Pulmonary artery endothelial cell (primary cell): Measurements from ENCODE around the gene NDUFAF2. TPM values are rescaled to one million over a fixed set of nuclear protein-coding genes. Genes with fewer than 3 reads are reported as not detected.
"Not testable (repeated sequence)": the region's sequence is repeated elsewhere in the genome, so short reads cannot be mapped to it uniquely, and the experiment has no call there.

Experiments
- DNase-seq: peaks from one replicate; pipeline ENCODE4 v3.0.0-alpha.2; 2011; ENCODE audit warnings: low read depth, low spot score
- total RNA-seq: library from RNA; depleted of rRNA; stranded (reverse); fragments of >200 nt; gene quantifications from 2 replicates; pipeline ENCODE4 v1.2.3, GENCODE V29; 2014

Gene NDUFAF2
- total RNA-seq = 29.9 and 35.5 TPM in 2 replicates

DNA sequence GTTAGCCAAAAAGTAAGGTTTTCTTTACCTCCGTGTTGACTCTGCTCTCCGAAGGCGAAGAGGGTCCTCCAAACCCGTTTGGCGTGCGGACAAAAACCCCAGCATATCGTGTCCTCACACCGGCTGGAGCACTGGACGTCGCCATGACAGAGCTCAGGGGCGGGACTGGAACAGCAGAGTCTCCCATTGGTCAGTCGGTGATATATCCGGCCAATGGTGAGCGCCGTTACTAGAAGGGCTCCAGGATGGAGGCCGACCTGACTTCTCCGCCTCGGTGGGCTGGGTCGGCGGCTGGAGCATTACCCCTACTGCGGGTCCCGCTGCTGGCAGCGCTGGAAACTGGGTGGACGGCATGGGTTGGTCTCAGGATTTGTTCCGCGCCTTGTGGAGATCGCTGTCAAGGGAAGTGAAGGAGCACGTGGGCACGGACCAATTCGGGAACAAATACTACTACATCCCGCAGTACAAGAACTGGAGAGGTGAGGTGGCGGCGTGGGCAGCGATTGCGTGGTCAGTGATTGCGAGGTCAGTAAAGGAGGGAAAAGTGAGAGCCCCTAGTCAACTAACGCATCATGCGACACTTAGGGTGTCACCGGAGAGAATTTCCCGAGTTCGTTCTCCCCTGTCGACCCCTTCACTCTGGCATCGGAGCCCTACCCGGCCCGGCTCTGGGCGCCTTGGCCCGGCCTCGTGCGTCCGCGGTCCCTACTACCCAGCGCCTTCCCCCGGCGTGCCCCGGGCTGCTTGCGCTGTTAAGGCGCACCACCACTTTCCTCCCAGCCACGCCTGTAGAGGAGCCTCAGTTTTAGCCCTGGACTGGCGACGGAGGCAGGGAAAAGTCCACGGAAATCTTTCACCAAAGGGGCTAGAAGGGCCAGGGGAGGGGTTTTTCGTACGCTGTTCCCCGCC, at the start of gene NDUFAF2, which contains the start of gene ERCC8:
Gene NDUFAF2, plus strand, starts transcription at position 302 of the 909 bp plus-strand sequence. Its CDS starts 51 bp downstream, at position 353.
Gene ERCC8, minus strand, starts transcription at position 167 of the 909 bp plus-strand sequence. Its CDS starts 62 bp downstream, at position 105.
- peak; percentile 78 for DNase-seq

GRCh38 chr5:60896991-60897390, 48.0 kb upstream of the NDUFAF2 start:
- DNase-seq = no peak

DNA sequence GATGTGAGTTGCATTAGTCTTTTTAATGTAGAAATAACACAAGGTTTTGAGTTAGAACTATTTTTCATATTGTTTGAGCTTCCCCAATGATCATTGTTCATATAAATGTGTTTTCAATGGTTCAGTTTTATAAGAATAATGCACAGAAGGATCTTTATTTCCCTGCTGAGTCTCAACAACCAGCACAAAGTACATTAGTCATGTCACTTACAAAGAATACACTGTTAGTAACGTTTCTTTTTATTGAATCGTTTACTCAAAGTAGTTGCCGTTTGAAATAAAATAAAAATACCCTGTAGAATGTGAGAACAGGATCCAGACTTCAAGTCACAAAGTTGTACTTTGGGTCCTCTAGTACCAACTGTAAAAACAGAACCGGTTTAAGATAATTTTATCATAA, 41.6 kb upstream of the NDUFAF2 start:
- no peak for DNase-seq

DNA sequence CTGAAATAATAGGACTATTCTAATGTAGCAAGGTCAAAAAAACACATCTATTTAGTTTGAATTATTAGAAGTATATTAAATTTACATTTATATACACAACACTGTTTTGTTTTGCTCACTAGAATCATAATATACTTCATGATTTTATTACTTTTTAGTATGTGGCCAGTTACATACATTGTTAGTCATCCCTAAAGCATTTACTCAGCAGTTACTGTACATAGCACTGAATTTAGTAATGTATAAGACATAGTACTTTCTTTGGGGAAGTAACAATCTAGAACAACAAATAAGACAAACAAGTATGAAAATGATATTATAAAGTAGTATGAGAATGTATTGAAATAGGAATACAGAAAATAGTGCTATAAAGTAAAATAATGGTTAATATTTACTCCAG, 28.4 kb upstream of the NDUFAF2 start:
- DNase-seq = no peak

- DNase-seq = no peak
Observed at GRCh38 chr5:60918466-60918865, 26.5 kb upstream of the NDUFAF2 start.

- no peak for DNase-seq
Observed at GRCh38 chr5:60927450-60927849, 17.6 kb upstream of the NDUFAF2 start.

GRCh38 chr5:60929024-60929423, 16.0 kb upstream of the NDUFAF2 start:
- DNase-seq = no peak

DNA sequence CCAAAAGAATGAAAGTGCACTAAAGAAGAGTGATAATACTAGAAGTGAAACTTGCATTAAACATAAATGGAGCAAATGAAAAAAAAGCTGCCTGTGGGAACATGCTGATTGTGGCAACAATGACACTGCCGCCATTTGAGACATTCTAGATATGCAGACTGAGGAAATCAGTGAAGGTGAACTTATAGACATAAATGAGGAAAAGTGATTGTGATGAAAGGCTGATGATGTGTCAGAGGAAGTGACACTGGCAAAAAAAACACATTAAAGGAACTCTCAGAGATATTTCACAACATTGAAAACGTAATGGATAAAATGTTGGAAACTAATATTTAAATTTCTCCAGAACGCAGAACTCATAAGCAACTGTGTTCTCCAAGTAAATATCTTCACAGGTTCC, 1.4 kb upstream of the NDUFAF2 start:
- no peak for DNase-seq

- DNase-seq = no peak
Observed at GRCh38 chr5:60945813-60946187, 795 bp downstream of the NDUFAF2 start.

GRCh38 chr5:60948738-60949137, 3.7 kb downstream of the NDUFAF2 start:
- no peak for DNase-seq

GRCh38 chr5:60955239-60955638, 10.2 kb downstream of the NDUFAF2 start:
- no peak for DNase-seq

DNA sequence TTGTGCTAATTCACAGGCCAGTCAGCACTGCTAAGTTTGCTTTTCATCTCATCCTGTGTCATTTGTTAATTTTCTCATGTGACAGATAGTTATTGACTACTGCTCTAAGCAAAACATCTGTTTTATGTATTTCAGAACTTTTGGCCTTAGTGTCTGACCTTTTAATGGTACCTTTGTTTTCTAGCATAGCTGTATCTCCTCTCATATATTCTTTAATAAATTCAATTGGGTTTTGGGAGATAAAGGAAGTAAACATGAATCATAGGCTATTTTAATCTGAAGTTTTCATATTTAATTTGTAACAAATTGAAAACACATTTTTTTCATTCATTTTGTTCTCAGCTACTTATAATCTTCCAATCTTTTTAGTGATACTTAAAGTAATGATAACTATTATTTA, 13.1 kb downstream of the NDUFAF2 start:
- DNase-seq = no peak

DNA sequence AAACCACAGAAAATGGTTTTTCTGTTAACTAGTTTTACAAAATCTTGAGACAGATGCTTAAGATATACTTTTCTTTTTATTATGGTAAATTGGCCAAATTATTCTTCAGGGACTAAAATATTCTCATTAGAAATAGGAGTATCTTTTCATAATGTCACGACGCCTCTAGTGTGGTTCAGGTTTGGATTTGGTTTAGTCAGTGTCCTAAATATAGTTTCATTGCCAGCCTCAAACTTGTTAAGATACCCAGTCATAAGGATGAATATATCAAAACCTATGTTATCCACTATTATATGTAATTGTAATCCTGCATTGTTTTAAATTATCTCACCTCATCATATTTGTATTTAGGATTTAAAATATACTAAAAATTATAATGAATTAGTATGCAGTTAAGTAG, 13.7 kb downstream of the NDUFAF2 start:
- no peak for DNase-seq

DNA sequence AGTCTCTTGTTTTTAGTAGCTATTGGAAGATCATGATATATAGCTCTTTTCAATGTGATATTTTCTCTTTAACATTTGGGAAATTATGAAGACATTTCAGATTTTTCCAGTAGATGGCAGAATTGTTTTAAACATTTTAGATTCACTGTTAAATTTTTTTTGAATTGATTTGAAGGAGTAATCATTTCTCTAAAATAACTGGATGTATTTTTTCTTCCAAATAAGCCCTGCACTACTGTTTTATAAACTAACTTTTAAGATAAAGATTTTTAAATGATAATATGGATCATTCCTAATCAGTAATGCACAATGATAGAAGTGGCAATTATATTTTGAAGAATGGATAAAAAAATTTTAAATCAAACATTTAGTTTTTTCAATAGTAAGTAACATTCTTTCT, 14.2 kb downstream of the NDUFAF2 start:
- DNase-seq = no peak

GRCh38 chr5:60960591-60960990, 15.6 kb downstream of the NDUFAF2 start:
- DNase-seq = no peak

DNA sequence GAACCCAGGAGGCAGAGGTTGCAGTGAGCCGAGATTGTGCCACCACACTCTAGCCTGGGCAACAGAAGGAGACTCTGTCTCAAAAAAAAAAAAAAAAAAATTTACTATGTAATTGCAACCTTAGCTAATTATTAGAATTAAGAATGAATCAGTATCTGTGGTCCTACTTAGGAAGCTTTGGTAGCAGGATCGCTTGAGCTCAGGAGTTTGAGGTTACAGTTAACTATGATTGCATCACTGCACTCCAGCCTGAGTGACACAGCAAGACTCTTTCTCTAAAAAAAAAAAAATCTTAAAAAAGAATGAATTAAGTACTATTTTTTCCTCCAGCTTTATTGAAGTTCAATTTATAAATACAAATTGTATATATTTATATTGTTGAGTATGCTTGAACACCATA, 16.7 kb downstream of the NDUFAF2 start:
- DNase-seq = no peak

GRCh38 chr5:60972231-60972630, 27.2 kb downstream of the NDUFAF2 start:
- no peak for DNase-seq

DNA sequence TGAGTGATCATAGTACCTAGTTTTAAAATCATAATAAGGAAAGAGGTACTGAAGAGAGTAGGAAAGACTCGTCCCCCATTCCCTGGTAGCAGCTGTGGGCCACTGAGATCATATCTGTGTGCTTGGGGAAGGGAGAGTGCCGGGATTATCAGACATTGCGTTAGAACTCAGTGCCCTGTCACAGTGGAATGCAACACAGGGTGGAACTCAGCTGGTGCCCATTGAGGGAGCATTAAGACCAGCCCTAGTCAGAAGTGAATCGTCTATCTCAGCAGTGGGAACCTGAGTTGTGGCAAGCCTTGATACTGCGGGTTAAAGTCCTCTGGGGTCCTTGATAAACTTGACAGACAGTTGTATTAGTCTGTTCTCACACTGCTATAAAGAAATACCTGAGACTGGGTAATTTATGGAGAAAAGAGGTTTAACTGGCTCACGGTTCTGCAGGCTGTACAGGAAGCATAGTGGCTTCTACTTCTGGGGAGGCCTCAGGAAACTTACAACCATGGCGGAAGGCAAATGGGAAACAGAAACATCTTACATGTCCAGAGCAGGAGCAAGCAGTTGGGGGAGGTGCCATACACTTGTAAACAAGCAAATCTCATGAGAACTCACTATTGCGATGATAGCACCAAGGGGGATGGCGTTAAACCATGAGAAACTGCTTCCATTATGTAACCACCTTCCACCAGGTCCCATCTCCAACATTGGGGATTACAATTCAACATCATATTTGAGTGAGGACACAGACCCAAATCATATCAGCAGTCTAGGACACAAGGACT, 33.1 kb downstream of the NDUFAF2 start:
- no peak for DNase-seq

- no peak for DNase-seq
Observed at GRCh38 chr5:60978968-60979367, 34.0 kb downstream of the NDUFAF2 start.

DNA sequence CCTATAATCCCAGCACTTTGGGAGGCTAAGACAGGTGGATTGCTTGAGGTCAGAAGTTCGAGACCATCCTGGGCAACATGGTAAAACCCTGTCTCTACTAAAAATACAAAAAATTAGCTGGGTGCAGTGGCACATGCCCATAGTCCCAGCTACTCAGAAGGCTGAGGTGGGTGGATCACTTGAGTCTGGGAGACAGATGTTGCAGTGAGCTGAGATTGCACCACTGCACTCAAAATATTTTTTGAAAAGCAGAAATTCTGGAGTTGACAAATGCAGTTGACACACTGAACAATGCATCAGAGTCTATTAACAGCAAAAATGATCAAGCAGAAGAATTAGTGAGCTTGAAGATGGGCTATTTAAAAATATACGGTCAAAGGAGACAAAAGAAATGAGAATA, 35.5 kb downstream of the NDUFAF2 start:
- no peak for DNase-seq

GRCh38 chr5:60982127-60982526, 37.1 kb downstream of the NDUFAF2 start:
- not testable (repeated sequence) for DNase-seq

DNA sequence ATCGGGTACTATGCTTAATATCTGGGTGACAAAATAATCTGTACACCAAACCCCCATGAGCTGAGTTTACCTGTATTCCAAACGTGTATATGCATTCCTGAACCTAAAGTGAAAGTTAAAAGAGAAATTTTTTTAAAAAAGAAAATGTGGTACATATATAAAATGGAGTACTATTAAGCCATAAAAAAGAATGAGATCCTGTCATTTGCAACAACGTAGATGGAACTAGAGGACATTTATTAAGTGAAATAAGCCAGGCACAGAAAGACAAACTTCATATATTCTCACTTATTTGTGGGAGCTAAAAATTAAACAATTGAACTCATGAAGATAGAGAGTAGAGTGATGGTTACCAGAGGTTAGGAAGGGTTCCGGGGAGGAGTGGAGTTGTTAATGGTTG, 44.8 kb downstream of the NDUFAF2 start:
- DNase-seq = no peak
